ENCODE measurements around the gene NBEA. TPM values are rescaled to one million over a fixed set of nuclear protein-coding genes. Genes with fewer than 3 reads are reported as not detected.
A peak's percentile ranks its signal among the peaks of the same experiment; 100 is the strongest.

Gene NBEA
- total and polyA plus RNA-seq, 8 donors: 1.6 to 36.0 (median 7.7) TPM

DNA sequence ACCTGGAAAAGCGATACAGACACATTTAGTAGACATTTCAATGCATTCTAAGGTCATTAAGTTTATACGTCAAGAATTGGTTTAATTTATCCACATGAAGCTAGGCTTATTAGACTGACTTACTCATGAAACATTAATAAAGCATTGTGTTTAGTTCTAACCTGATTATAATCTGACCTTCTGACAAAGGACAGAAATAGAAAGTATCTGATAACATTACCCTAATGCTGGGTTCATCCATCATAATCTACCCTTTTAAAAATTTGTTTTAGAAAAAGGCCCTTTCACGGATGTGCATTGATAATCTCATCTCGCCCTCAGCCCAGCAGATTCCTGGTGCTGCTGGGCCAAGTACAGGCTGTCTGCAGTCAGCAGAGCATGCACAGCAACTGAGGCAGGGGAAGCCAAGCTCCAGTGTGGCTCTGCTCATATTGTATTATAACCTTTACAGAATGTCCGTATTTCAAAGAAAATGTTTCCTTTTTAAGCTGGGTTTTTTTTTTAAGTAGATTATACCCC, 676.6 kb downstream of the NBEA start:
- no peaks in the 10 kb centered on the region for H3K27me3 ChIP-seq
- no peak overlapping the region for H3K27ac ChIP-seq
- no peak overlapping the region for H3K4me3 ChIP-seq
- TF ChIP-seq POLR2AphosphoS5 (IDR thresholded peaks at IDR 0.05) (no peak), EP300 (IDR thresholded peaks at IDR 0.05) (no peak), POLR2A (IDR thresholded peaks at IDR 0.05) (no peak)
- TF ChIP-seq, protein P1, sequence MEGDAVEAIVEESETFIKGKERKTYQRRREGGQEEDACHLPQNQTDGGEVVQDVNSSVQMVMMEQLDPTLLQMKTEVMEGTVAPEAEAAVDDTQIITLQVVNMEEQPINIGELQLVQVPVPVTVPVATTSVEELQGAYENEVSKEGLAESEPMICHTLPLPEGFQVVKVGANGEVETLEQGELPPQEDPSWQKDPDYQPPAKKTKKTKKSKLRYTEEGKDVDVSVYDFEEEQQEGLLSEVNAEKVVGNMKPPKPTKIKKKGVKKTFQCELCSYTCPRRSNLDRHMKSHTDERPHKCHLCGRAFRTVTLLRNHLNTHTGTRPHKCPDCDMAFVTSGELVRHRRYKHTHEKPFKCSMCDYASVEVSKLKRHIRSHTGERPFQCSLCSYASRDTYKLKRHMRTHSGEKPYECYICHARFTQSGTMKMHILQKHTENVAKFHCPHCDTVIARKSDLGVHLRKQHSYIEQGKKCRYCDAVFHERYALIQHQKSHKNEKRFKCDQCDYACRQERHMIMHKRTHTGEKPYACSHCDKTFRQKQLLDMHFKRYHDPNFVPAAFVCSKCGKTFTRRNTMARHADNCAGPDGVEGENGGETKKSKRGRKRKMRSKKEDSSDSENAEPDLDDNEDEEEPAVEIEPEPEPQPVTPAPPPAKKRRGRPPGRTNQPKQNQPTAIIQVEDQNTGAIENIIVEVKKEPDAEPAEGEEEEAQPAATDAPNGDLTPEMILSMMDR (IDR thresholded peaks at IDR 0.05): no peak
- no peaks in the 10 kb centered on the region for H3K9me3 ChIP-seq
- H3K36me3 ChIP-seq: no peaks in the 10 kb centered on the region
- H3K4me1 ChIP-seq: no peaks in the 10 kb centered on the region
- no peak for DNase-seq
- 76 to 88% (median 84%) methylated on average over 5 of the region's 5 CpGs for WGBS, 5 donors
- intact Hi-C loops (cut with DNase I; ENCODE audit: low total_unique reads): no loop called here

DNA sequence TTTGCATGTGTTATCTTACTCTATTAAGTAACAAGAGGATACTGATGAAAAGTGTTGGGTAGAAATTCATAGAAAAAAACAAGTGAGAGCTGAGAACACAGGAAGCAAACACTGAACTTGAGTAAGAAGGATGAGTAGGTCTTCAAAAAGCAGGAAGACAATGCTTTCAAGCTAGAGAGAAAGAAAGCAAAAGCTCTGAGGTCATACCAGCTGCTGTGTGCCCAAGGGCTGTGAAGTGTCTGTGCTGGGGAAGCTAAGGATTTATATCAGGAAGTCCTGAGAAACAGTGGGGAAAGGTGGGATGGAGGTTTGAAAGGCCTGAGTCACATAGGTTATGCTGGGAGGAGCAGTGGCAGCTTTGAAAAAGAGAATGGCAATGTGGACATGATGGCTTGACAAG, 679.9 kb downstream of the NBEA start:
- Histone ChIP-seq H3K4me1 (no peaks in the 10 kb centered on the region), H3K4me3 (no peak overlapping the region), H3K27me3 (no peaks in the 10 kb centered on the region), H3K36me3 (no peaks in the 10 kb centered on the region), H3K9me3 (no peaks in the 10 kb centered on the region), H3K27ac (no peak overlapping the region)
- no peak for DNase-seq
- intact Hi-C loops (cut with DNase I; ENCODE audit: low total_unique reads): no loop called here
- TF ChIP-seq POLR2AphosphoS5 (IDR thresholded peaks at IDR 0.05) (no peak), POLR2A (IDR thresholded peaks at IDR 0.05) (no peak), EP300 (IDR thresholded peaks at IDR 0.05) (no peak)
- TF ChIP-seq, protein P1 (IDR thresholded peaks at IDR 0.05): no peak

DNA sequence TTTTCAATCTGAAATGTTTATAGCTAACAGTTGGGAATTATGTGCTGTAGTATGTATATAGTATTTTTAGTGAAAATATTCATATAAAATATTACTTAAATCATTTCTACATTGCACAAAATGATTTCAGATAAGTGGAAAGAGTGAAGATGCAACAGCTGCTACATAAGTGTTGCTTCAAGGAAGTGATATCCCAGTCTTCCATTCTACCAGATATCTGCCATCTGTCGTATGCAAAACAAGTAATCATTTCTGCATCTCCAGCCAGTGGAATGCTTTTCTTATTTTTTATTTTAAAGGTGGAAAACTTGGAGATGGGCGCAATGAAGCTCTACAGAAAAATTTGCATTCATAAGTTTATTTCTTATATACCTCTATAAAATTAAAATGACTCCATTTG, 687.0 kb downstream of the NBEA start:
- Histone ChIP-seq H3K4me3 (no peak overlapping the region), H3K27me3 (no peaks in the 10 kb centered on the region), H3K4me1 (no peaks in the 10 kb centered on the region), H3K27ac (no peak overlapping the region), H3K9me3 (no peaks in the 10 kb centered on the region), H3K36me3 (no peaks in the 10 kb centered on the region)
- TF ChIP-seq, protein P1 (IDR thresholded peaks at IDR 0.05): no peak
- no peak for TF ChIP-seq EP300 (IDR thresholded peaks at IDR 0.05)
- no peak for TF ChIP-seq POLR2A (IDR thresholded peaks at IDR 0.05)
- intact Hi-C loops (cut with DNase I; ENCODE audit: low total_unique reads): no loop called here
- WGBS, 5 donors: 92 to 98% (median 94%) methylated on average over 2 of the region's 2 CpGs
- DNase-seq: no peak

DNA sequence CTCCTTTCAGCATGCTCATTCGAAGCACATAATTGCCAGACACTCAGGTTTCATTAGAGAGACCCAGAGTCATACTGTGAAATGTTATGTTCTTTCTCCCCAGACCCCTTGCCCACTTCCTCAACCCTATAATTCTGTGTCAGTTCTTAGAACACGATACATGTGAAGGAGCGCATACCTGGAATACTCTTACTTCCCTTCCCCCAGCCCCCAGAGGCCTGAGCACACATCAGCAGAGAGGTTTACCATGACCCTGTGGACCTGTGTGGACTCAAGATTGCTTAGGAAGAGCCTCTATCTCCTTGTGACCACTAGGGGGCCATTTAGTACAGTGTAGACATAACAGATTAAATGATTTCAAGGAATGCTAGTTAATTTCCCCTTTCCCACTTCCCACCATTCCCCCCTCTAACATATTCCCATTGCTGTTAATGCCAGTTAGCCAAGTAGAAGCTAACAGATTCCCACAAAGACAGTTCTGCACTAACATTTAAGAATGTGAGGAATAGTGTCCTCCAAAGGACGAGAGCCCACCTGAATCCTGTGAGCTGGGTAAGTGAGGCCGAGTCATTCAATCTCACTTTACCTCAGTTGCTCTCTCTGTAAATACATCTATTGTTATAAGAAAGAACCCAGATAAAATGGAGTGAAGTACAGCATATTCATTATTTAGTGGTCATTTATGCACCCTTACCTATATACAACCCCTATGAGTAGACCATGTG, 688.6 kb downstream of the NBEA start:
- WGBS, 5 donors: 71 to 84% (median 82%) methylated on average over 5 of the region's 5 CpGs
- Histone ChIP-seq H3K27me3 (no peaks in the 10 kb centered on the region), H3K27ac (no peak overlapping the region), H3K36me3 (no peaks in the 10 kb centered on the region), H3K9me3 (no peaks in the 10 kb centered on the region), H3K4me3 (no peak overlapping the region), H3K4me1 (no peaks in the 10 kb centered on the region)
- intact Hi-C loops (cut with DNase I; ENCODE audit: low total_unique reads): no loop called here
- TF ChIP-seq, protein P1 (IDR thresholded peaks at IDR 0.05): peak in 4 of 7 experiments; percentile 34 to 71 (median 46)
- TF ChIP-seq POLR2AphosphoS5 (IDR thresholded peaks at IDR 0.05): no peak
- DNase-seq: peak in 1 of 2 donors; percentile 63

Data from stomach (tissue), 9 donors.